ENCODE data around the gene SDK1. TPM values are rescaled to one million over a fixed set of nuclear protein-coding genes. Genes with fewer than 3 reads are reported as not detected.
A peak's percentile ranks its signal among the peaks of the same experiment; 100 is the strongest.

The SDK1 gene, protein sequence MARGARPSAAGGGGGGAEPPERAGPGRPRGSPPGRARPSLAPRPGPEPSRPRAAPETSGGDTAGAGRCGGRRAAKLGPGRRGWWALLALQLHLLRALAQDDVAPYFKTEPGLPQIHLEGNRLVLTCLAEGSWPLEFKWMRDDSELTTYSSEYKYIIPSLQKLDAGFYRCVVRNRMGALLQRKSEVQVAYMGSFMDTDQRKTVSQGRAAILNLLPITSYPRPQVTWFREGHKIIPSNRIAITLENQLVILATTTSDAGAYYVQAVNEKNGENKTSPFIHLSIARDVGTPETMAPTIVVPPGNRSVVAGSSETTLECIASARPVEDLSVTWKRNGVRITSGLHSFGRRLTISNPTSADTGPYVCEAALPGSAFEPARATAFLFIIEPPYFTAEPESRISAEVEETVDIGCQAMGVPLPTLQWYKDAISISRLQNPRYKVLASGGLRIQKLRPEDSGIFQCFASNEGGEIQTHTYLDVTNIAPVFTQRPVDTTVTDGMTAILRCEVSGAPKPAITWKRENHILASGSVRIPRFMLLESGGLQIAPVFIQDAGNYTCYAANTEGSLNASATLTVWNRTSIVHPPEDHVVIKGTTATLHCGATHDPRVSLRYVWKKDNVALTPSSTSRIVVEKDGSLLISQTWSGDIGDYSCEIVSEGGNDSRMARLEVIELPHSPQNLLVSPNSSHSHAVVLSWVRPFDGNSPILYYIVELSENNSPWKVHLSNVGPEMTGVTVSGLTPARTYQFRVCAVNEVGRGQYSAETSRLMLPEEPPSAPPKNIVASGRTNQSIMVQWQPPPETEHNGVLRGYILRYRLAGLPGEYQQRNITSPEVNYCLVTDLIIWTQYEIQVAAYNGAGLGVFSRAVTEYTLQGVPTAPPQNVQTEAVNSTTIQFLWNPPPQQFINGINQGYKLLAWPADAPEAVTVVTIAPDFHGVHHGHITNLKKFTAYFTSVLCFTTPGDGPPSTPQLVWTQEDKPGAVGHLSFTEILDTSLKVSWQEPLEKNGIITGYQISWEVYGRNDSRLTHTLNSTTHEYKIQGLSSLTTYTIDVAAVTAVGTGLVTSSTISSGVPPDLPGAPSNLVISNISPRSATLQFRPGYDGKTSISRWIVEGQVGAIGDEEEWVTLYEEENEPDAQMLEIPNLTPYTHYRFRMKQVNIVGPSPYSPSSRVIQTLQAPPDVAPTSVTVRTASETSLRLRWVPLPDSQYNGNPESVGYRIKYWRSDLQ (N-terminal part only)
- 0.14 and 0.16 TPM in 2 replicates for total RNA-seq

DNA sequence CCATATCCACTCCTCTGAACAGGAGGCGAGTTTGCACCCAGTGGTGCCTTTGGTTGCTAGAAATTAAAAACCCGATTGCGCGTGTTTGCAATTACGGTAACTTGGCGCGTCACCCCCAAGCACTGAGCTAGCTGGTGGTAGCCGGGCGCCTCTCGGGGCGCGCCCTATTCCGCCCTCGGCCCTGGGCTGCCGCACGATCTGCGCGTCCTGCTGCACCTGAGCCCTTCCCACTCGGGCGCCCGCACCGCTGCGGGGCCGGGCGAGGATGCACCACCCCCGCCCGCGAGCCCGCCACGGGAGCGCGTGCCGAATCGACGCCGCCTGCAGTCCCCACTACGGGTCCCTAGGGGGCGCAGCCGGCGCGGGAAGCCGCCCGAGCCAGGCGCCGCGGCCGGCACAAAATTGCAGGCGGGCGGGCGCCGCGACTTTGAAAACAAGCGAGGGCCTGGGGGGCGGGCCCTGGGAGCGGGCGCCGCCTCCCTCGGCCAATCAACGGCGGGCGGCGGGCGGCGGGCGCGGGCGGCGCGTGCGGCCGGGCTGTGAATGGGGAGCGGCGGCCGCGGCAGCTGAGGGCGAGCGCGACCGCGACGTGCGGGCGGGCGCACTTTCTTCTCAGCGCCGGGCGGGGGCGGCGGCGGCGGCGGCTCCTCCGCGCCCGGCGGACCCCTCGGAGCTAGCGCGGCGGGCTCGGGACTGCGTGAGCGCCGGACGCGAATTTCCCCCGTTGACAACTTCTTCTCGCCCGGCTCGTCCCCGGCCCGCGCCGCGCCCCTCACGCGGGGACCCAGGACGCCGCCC lies at the start of gene SDK1:
TSS of gene SDK1 (plus strand) at position 602 of the 798 bp plus-strand sequence. CDS start 335 bp downstream, outside the sequence.
- H3K9me3 Mint-ChIP-seq, result no peaks in the 10 kb centered on the region
- H3K27me3 Mint-ChIP-seq, result peaks cover 56% of the 10 kb centered on the region
- H3K4me3 Mint-ChIP-seq, result peak within 1 kb of the TSS; percentile 62
- DNase-seq, result peak; percentile 97
- no peak within 1 kb of the TSS for H3K27ac Mint-ChIP-seq
- H3K4me1 Mint-ChIP-seq, result peaks cover 12% of the 10 kb centered on the region
- H3K36me3 Mint-ChIP-seq (ENCODE audit: low read depth), result peaks cover 1% of the 10 kb centered on the region
- intact Hi-C loops (cut with micrococcal nuclease), result loop anchor here (1.0 to 5.0 kb wide), 4 partner anchors 161 to 596 kb away; no protein-coding TSS in a partner anchor

DNA sequence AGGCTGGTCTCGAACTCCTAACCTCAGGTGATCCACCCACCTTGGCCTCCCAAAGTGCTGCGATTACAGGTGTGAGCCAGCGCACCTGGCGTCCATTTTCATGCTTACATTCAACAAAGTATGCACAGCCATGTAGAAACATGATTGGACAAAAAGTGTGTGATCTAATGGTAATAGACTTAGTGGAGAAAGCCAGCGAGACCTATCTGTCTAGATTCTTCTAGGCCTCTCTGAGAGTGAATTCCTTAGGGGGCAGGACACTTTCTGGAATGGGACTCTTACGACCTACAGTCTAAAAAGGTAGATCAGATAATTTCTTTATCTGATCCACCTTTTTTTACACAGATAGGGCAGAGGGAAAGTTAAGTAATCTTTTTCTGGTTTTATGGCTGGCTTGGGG lies 46.3 kb upstream of the SDK1 start:
- no peak overlapping the region for H3K4me3 Mint-ChIP-seq
- peaks cover 7% of the 10 kb centered on the region for H3K27me3 Mint-ChIP-seq
- H3K9me3 Mint-ChIP-seq, result no peaks in the 10 kb centered on the region

DNA sequence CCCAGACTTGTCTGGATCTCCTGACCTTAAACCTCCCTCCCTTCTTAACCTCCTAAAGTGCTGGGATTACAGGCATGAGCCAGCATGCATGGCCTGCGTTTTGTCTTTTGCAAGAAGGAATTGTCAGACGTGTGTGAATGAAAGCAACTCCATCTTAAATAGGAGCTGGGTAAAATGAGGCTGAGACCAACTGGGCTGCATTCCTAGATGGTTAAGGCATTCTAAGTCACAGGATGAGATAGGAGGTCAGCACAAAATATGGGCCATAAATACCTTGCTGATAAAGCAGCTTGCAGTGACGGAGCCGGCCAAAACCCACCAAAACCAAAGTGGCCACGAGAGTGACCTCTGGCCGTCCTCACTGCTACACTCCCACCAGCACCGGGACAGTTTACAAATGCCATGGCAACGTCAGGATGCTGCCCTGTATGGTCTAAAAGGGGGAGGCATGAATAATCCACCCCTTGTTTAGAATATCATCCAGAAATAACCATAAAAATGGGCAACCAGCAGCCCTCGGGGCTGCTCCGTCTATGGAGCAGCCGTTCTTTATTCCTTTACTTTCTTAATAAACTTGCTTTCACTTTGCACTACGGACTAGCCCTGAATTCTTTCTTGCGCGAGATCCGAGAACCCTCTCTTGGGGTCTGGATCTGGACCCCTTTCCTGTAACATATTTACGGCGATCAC lies 41.2 kb upstream of the SDK1 start:
- Mint-ChIP-seq H3K4me3 (peak overlapping the region; percentile 58), H3K27me3 (peaks cover 15% of the 10 kb centered on the region), H3K4me1 (no peaks in the 10 kb centered on the region), H3K9me3 (no peaks in the 10 kb centered on the region), H3K36me3 (ENCODE audit: low read depth) (no peaks in the 10 kb centered on the region), H3K27ac (no peak overlapping the region)
- DNase-seq, result no peak
- intact Hi-C loops (cut with micrococcal nuclease), result no loop called here

More for the DNA sequence above, 46.3 kb upstream of the SDK1 start:
- no peak for DNase-seq
- H3K27ac Mint-ChIP-seq, result no peak overlapping the region
- intact Hi-C loops (cut with micrococcal nuclease), result no loop called here
- H3K36me3 Mint-ChIP-seq (ENCODE audit: low read depth), result no peaks in the 10 kb centered on the region
- no peaks in the 10 kb centered on the region for H3K4me1 Mint-ChIP-seq

DNA sequence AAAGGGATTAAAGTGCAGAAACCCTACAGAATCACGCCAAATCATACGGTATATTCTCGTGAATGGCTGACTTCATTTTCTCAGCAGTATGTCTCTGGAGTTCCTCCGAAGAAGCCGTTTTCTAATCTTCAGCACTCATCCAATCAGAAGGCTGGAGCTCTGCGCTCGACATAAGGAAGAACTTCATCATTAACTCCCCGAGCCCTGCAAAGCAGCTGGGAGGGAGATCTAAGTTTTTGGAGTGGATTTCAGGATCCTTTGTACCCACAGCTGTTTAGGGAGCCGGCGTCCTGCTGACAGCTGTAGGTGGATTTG lies 40.7 kb upstream of the SDK1 start:
- no peak for DNase-seq
- H3K4me3 Mint-ChIP-seq, result peak overlapping the region; percentile 58
- H3K36me3 Mint-ChIP-seq (ENCODE audit: low read depth), result no peaks in the 10 kb centered on the region
- intact Hi-C loops (cut with micrococcal nuclease), result no loop called here
- H3K27ac Mint-ChIP-seq, result no peak overlapping the region
- H3K9me3 Mint-ChIP-seq, result no peaks in the 10 kb centered on the region
- no peaks in the 10 kb centered on the region for H3K4me1 Mint-ChIP-seq
- peaks cover 18% of the 10 kb centered on the region for H3K27me3 Mint-ChIP-seq

DNA sequence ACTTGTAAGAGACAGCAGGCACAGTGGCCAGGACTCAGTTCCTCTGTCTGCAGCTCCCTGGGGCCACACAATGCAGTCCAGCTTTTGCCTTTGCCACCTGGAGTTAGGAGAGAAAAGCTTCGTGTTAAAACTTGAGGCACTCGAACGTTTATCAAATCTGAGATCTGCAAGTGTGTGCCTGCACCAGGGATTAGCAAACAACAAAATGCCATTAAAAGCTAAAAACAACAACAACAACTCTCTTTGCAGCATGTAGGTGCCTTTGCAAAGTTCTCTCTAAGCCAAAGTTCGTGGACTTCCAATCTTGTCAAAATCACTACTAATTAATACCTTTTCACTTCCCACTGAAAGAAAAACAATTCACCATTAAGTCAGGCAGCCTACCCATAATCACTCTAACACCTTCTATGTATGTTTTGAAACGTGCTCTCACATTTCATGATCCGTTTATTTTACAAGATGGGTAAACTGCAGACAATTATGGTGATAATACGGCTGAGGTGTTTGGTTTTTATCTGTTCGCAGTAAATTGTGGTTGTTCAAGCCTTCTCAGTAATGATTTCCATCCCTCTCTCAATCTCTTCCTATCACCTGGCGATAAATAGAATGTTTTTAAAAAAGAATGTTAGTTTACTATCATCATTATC lies 36.2 kb upstream of the SDK1 start:
- intact Hi-C loops (cut with micrococcal nuclease), result no loop called here
- H3K27me3 Mint-ChIP-seq, result peaks cover 18% of the 10 kb centered on the region
- H3K4me1 Mint-ChIP-seq, result no peaks in the 10 kb centered on the region
- no peak overlapping the region for H3K27ac Mint-ChIP-seq
- H3K36me3 Mint-ChIP-seq (ENCODE audit: low read depth), result no peaks in the 10 kb centered on the region
- DNase-seq, result no peak
- H3K9me3 Mint-ChIP-seq, result no peaks in the 10 kb centered on the region
- H3K4me3 Mint-ChIP-seq, result no peak overlapping the region

DNA sequence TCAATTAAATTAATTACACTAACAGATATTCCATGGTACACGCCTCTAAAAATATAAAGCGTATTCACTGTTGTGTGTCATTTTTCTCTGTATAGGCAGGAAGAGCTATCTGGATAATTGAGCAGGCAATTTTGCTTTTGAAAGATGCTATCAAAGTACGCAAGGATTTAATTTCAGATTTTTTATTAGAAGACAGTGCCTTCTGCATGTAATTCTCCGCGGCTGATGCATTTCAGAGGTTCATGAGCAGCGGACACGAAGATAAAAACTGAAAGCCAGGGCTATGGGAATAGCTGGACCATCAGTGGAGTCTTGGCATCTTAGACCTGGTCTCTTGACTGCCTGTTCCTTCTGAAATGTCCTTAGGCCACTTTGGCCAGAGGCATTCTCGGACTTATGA lies 35.7 kb upstream of the SDK1 start:
- DNase-seq, result no peak
- Mint-ChIP-seq H3K27me3 (peaks cover 18% of the 10 kb centered on the region), H3K9me3 (no peaks in the 10 kb centered on the region), H3K27ac (no peak overlapping the region), H3K4me1 (no peaks in the 10 kb centered on the region), H3K4me3 (no peak overlapping the region), H3K36me3 (ENCODE audit: low read depth) (no peaks in the 10 kb centered on the region)
- intact Hi-C loops (cut with micrococcal nuclease), result no loop called here

DNA sequence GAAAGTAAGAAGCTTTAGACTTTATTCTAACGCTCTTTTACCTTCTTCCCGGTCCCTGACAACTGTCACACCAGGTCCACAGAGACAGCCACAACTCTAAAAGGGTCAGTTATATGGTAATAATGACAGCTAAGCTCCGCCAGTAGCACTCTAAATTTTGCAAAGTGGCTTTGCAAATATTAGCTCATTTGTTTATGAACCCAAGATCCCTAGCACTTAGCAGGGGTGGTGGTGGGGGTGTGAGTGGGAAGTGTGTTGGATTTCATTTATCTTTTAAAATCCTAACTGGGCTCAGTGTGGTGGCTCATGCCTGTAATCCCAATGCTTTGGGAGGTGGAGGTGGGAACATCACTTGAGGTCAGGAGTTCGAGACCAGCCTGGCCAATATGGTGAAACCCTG lies 34.8 kb upstream of the SDK1 start:
- H3K27ac Mint-ChIP-seq, result no peak overlapping the region
- intact Hi-C loops (cut with micrococcal nuclease), result no loop called here
- no peak for DNase-seq
- H3K9me3 Mint-ChIP-seq, result no peaks in the 10 kb centered on the region
- no peak overlapping the region for H3K4me3 Mint-ChIP-seq
- H3K36me3 Mint-ChIP-seq (ENCODE audit: low read depth), result no peaks in the 10 kb centered on the region
- H3K27me3 Mint-ChIP-seq, result peaks cover 16% of the 10 kb centered on the region
- no peaks in the 10 kb centered on the region for H3K4me1 Mint-ChIP-seq

DNA sequence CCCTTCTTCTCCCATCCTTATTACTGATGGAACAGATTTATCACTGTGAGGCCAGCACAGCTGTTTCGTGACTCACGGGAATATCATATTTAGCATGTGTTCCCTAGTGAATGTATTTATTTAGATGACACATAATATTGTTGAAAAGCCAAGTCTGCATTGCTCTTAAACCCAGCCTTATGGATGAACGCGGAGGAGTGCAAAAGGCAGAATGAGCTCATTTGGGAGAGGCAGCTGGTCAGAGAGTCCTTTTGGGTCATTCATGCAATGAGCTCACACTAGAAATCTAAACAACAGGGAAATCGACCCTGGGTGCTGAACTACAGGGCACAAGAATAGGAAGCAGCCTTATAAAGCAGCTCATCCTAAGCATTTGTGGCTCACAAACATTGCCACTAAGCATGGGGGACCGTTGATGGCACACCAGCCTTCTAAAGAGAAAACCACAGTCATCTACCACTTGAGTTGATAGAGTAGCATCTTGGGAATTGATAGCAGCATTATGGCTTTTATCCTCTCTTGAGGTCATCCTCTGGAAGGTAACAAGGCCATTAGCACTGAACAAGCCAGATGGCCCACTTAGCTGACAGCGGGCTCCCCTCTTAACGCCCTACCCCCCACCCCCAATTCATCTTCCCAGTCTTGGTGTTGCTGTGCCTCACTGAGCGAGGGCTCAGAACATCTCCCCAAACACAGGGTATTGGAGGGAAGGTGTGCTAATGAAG lies 32.9 kb upstream of the SDK1 start:
- no peaks in the 10 kb centered on the region for H3K4me1 Mint-ChIP-seq
- no peak overlapping the region for H3K27ac Mint-ChIP-seq
- no peak overlapping the region for H3K4me3 Mint-ChIP-seq
- no peaks in the 10 kb centered on the region for H3K36me3 Mint-ChIP-seq (ENCODE audit: low read depth)
- intact Hi-C loops (cut with micrococcal nuclease), result no loop called here
- DNase-seq, result no peak
- peaks cover 14% of the 10 kb centered on the region for H3K27me3 Mint-ChIP-seq
- H3K9me3 Mint-ChIP-seq, result no peaks in the 10 kb centered on the region

DNA sequence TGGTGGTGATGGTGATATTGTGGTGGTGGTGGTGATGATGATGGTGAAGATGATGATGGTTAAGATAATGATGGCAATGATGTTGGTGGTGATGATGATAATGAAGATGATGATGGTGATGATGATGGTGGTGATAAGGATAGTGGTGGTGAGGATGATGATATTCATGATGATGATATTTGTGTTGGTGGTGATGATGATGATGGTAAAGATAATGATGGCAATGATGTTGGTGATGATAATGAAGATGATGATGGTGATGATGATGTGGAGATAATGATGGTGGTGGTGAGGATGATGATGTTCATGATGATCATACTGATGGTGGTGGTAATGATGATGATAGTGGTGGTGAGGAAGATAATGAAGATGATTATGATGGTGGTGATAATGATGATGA lies 30.7 kb upstream of the SDK1 start:
- Mint-ChIP-seq H3K4me1 (no peaks in the 10 kb centered on the region), H3K27ac (no peak overlapping the region), H3K9me3 (no peaks in the 10 kb centered on the region), H3K36me3 (ENCODE audit: low read depth) (no peaks in the 10 kb centered on the region), H3K27me3 (peaks cover 2% of the 10 kb centered on the region), H3K4me3 (no peak overlapping the region)
- intact Hi-C loops (cut with micrococcal nuclease), result no loop called here
- no peak for DNase-seq

DNA sequence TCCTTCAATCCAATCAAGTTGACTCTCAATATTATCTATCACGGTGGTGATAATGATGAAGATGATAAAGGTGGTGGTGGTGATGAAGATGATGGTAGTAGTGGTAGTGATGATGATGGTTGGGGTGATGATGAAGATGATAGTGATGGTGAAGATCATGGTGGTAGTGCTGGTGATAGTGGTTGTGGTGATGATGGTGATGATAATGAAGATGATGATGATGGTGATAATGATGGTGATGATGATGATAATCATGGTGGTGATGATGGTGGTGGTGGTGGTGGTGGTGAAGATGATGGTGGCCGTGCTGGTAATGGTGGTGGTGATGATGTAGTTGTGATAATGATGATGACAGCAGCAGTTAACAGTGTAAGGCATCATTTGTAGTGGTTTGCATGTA lies 29.8 kb upstream of the SDK1 start:
- H3K4me1 Mint-ChIP-seq, result no peaks in the 10 kb centered on the region
- DNase-seq, result no peak
- no peaks in the 10 kb centered on the region for H3K36me3 Mint-ChIP-seq (ENCODE audit: low read depth)
- H3K27ac Mint-ChIP-seq, result no peak overlapping the region
- intact Hi-C loops (cut with micrococcal nuclease), result no loop called here
- no peaks in the 10 kb centered on the region for H3K9me3 Mint-ChIP-seq
- no peak overlapping the region for H3K4me3 Mint-ChIP-seq
- peaks cover 2% of the 10 kb centered on the region for H3K27me3 Mint-ChIP-seq

DNA sequence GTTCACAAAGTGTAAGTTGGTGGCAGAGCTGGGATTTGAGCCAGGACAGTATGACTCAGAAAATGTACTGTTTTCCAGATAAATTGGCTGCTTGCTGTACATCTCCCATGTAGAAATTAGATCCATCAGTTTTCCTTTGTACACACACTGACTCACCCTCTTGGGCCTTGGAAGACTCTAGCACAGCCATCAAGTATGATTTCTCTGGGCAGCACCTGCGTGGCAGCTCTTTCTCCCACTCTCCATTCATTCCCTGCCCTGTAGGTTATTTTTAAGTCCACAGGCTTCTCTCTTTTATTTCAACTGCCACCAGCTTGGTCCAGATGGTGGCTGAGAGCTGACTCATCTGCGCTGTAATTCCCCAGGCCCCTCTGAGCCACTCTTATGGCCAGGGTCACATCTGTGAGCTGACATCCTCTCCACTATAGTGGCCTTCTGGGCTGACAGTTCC lies 28.3 kb upstream of the SDK1 start:
- DNase-seq, result no peak
- Mint-ChIP-seq H3K9me3 (peaks cover 3% of the 10 kb centered on the region), H3K36me3 (ENCODE audit: low read depth) (no peaks in the 10 kb centered on the region), H3K4me1 (no peaks in the 10 kb centered on the region), H3K27ac (no peak overlapping the region), H3K27me3 (peaks cover 2% of the 10 kb centered on the region), H3K4me3 (no peak overlapping the region)
- intact Hi-C loops (cut with micrococcal nuclease), result no loop called here

DNA sequence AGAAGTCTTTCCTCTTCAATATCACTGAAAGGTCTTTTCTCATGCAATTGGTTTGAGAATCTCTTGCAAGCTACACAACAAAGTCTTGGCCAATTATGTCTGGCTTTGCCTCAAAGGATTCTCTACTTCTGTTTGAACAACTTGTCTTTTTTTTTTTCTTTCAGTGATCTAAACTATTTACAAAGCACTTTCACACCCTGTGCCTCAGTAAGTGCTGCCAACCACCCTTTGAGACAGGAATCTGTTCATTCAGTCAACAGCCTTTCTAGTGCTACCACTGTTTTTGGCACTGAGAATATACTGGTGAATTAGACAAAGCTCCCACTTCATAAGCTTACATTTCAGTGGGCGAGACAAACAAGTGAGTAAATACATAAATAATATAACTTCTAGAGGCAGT lies 26.9 kb upstream of the SDK1 start:
- Mint-ChIP-seq H3K27ac (no peak overlapping the region), H3K36me3 (ENCODE audit: low read depth) (no peaks in the 10 kb centered on the region), H3K4me1 (no peaks in the 10 kb centered on the region), H3K27me3 (peaks cover 3% of the 10 kb centered on the region), H3K4me3 (no peak overlapping the region), H3K9me3 (peaks cover 7% of the 10 kb centered on the region)
- no peak for DNase-seq
- intact Hi-C loops (cut with micrococcal nuclease), result no loop called here

All from activated CD4-positive, alpha-beta T cell treated with anti-CD3 and anti-CD28 coated beads, Interleukin-2, amount 10 ng/mL, durations not matched to agents 24 days and 14 days (primary cell).